H9 (cell line): ENCODE results near the gene KRTAP12-2. TPM values are rescaled to one million over a fixed set of nuclear protein-coding genes. Genes with fewer than 3 reads are reported as not detected.

Experiments
- DNase-seq: peaks from one replicate; pipeline ENCODE4 v3.0.0-alpha.2; 2017
- H2AFZ ChIP-seq: one replicate; pipeline ENCODE4 v1.6.1; 2013; ENCODE audit warnings: mild to moderate bottlenecking, low read length, control low read depth, moderate library complexity
- H2AK5ac ChIP-seq: 2 replicates; pipeline ENCODE4 v1.6.1; 2013; ENCODE audit warnings: low read length, control low read depth, mixed read lengths; ENCODE audit not compliant: insufficient read length
- H2BK120ac ChIP-seq: one replicate; pipeline ENCODE4 v1.6.1; 2013; ENCODE audit warnings: low read depth, mild to moderate bottlenecking, low read length, control low read depth, inconsistent platforms; ENCODE audit not compliant: poor library complexity, severe bottlenecking
- H2BK12ac ChIP-seq: 2 replicates; pipeline ENCODE4 v1.6.1; 2013; ENCODE audit warnings: low read length, control low read depth, mixed read lengths, low read depth; ENCODE audit not compliant: insufficient read length
- H2BK15ac ChIP-seq: 2 replicates; pipeline ENCODE4 v1.6.1; 2013; ENCODE audit warnings: low read depth, low read length, control low read depth
- H2BK20ac ChIP-seq: one replicate; pipeline ENCODE4 v1.6.1; 2013; ENCODE audit warnings: low read depth, mild to moderate bottlenecking, low read length, control low read depth, inconsistent platforms; ENCODE audit not compliant: poor library complexity, severe bottlenecking
- H2BK5ac ChIP-seq: 2 replicates; pipeline ENCODE4 v1.6.1; 2013; ENCODE audit warnings: low read length, control low read depth, mixed read lengths; ENCODE audit not compliant: insufficient read length
- H3K14ac ChIP-seq: 2 replicates; pipeline ENCODE4 v1.6.1; 2013; ENCODE audit warnings: low read length, control low read depth; ENCODE audit not compliant: insufficient read depth
- H3K18ac ChIP-seq: 2 replicates; pipeline ENCODE4 v1.6.1; 2013; ENCODE audit warnings: low read depth, mild to moderate bottlenecking, mixed read lengths, low read length, control low read depth; ENCODE audit not compliant: insufficient read length
- H3K23ac ChIP-seq: 2 replicates; pipeline ENCODE4 v1.6.1; 2013; ENCODE audit warnings: low read length, control low read depth, mixed read lengths, low read depth; ENCODE audit not compliant: insufficient read length
- H3K23me2 ChIP-seq: 2 replicates; pipeline ENCODE4 v1.6.1; 2013; ENCODE audit warnings: low read depth, mild to moderate bottlenecking, mixed read lengths, low read length, control low read depth; ENCODE audit not compliant: insufficient read length, poor library complexity, severe bottlenecking
- H3K27ac ChIP-seq: 2 replicates; pipeline ENCODE4 v1.5.1; 2013; ENCODE audit warnings: low read length, control low read depth, mixed read lengths, low read depth; ENCODE audit not compliant: insufficient read length
- H3K27me3 ChIP-seq: 2 replicates; pipeline ENCODE4 v1.6.1; 2013; ENCODE audit warnings: low read length, control low read depth, inconsistent platforms; ENCODE audit not compliant: insufficient read depth
- H3K4ac ChIP-seq: 2 replicates; pipeline ENCODE4 v1.6.1; 2013; ENCODE audit warnings: low read depth, mild to moderate bottlenecking, control low read depth, inconsistent platforms, low read length, moderate library complexity
- H3K4me1 ChIP-seq: 2 replicates; pipeline ENCODE4 v1.6.1; 2013; ENCODE audit warnings: low read length, control low read depth, inconsistent platforms; ENCODE audit not compliant: insufficient read depth
- H3K4me2 ChIP-seq: 2 replicates; pipeline ENCODE4 v1.6.1; 2013; ENCODE audit warnings: low read length, control low read depth, mixed read lengths; ENCODE audit not compliant: insufficient read length, insufficient read depth
- H3K56ac ChIP-seq: 2 replicates; pipeline ENCODE4 v1.6.1; 2013; ENCODE audit warnings: low read depth, mild to moderate bottlenecking, mixed read lengths, low read length, control low read depth; ENCODE audit not compliant: insufficient read length
- H3K79me1 ChIP-seq: 2 replicates; pipeline ENCODE4 v1.6.1; 2013; ENCODE audit warnings: low read depth, mild to moderate bottlenecking, moderate library complexity, low read length, control low read depth, inconsistent platforms; ENCODE audit not compliant: insufficient read depth, poor library complexity, severe bottlenecking
- H3K79me2 ChIP-seq: 2 replicates; pipeline ENCODE4 v1.6.1; 2013; ENCODE audit warnings: low read length, control low read depth, inconsistent platforms; ENCODE audit not compliant: insufficient read depth
- H3K9ac ChIP-seq: 2 replicates; pipeline ENCODE4 v1.6.1; 2013; ENCODE audit warnings: low read length, control low read depth, mixed read lengths; ENCODE audit not compliant: insufficient read length; ENCODE audit errors: extremely low read depth
- H3K9me3 ChIP-seq: one replicate; pipeline ENCODE4 v1.6.1; 2013; ENCODE audit warnings: low read depth, low read length, inconsistent platforms; ENCODE audit not compliant: control insufficient read depth
- H3T11ph ChIP-seq: one replicate; pipeline ENCODE4 v1.6.1; 2013; ENCODE audit warnings: mild to moderate bottlenecking, low read length, control low read depth, inconsistent platforms
- H4K20me1 ChIP-seq: one replicate; pipeline ENCODE4 v1.6.1; 2013; ENCODE audit not compliant: control insufficient read depth, insufficient read length, insufficient read depth
- H4K5ac ChIP-seq: 2 replicates; pipeline ENCODE4 v1.6.1; 2013; ENCODE audit warnings: low read depth, mild to moderate bottlenecking, mixed read lengths, low read length, control low read depth; ENCODE audit not compliant: insufficient read length
- H4K8ac ChIP-seq: replicated peaks from 2 replicates; pipeline ENCODE4 v1.6.1; 2013; ENCODE audit warnings: low read length, control low read depth, mixed read lengths, low read depth; ENCODE audit not compliant: insufficient read length
- H4K91ac ChIP-seq: 2 replicates; pipeline ENCODE4 v1.6.1; 2013; ENCODE audit warnings: low read depth, mild to moderate bottlenecking, moderate library complexity, mixed read lengths, low read length, control low read depth; ENCODE audit not compliant: insufficient read length
- H3K27ac Mint-ChIP-seq, 3 experiments: 2 replicates in 2 of 3; 3 replicates in 1 of 3; pipeline ENCODE4 v1.8.0; 2020 to 2021; ENCODE audit warnings: mixed read lengths in 3 of 3, mild to moderate bottlenecking in 1 of 3, moderate library complexity in 1 of 3
- H3K27me3 Mint-ChIP-seq: 2 replicates; pipeline ENCODE4 v1.8.0; 2021; ENCODE audit warnings: low read depth, mild to moderate bottlenecking, moderate library complexity, mixed read lengths
- H3K36me3 Mint-ChIP-seq, 3 experiments: 2 replicates in 2 of 3; 3 replicates in 1 of 3; pipeline ENCODE4 v1.8.0; 2020 to 2021; ENCODE audit warnings: low read depth in 3 of 3, mixed read lengths in 3 of 3; ENCODE audit not compliant: insufficient read depth in 1 of 3
- H3K4me1 Mint-ChIP-seq, 2 experiments: 2 replicates each; pipeline ENCODE4 v1.8.0; 2020; ENCODE audit warnings: mixed read lengths in 2 of 2
- H3K4me3 Mint-ChIP-seq, 2 experiments: 2 replicates in 1 of 2; 3 replicates in 1 of 2; pipeline ENCODE4 v1.8.0; 2020 to 2021; ENCODE audit warnings: mild to moderate bottlenecking in 2 of 2, mixed read lengths in 2 of 2, moderate library complexity in 1 of 2
- H3K9me3 Mint-ChIP-seq, 2 experiments: 2 replicates in 1 of 2; 3 replicates in 1 of 2; pipeline ENCODE4 v1.8.0; 2020; ENCODE audit warnings: mild to moderate bottlenecking in 2 of 2, mixed read lengths in 2 of 2, moderate library complexity in 1 of 2
- CTCF ChIP-seq: fragments of 200-600 bp; sonication (generic); conservative IDR thresholded peaks from 3 replicates; pipeline ENCODE4 v1.8.0; 2021; ENCODE audit warnings: antibody characterized with exemption, mild to moderate bottlenecking
- WGBS: extraction: QIAGEN DNeasy Blood & Tissue Kit; methylation state at CpG from one replicate; pipeline ENCODE4 v1.1.7; 2013; ENCODE audit warnings: missing lambda C conversion rate, low lambda C conversion rate, mixed read lengths; ENCODE audit not compliant: insufficient read length; ENCODE audit errors: extremely low coverage; 5-methylcytosine and 5-hydroxymethylcytosine counted together
- total RNA-seq: library from RNA; stranded (reverse); gene quantifications from 2 replicates; pipeline ENCODE4 v1.2.1, GENCODE V29; 2021

The KRTAP12-2 gene
- total RNA-seq, 1 experiment from 2014 or later, result not detected

GRCh38 chr21:44684077-44684476 lies 17.4 kb upstream of the KRTAP12-2 start:
- Histone ChIP-seq H4K8ac (no peak overlapping the region), H3K4ac (no peak overlapping the region), H3K9me3 (no peaks in the 10 kb centered on the region), H3K79me1 (no peaks in the 10 kb centered on the region), H2BK20ac (no peak overlapping the region), H2BK120ac (no peak overlapping the region), H4K5ac (no peak overlapping the region), H3K18ac (no peak overlapping the region), H3K4me2 (no peak overlapping the region), H3K27ac (no peak overlapping the region), H2AK5ac (no peak overlapping the region), H3K14ac (no peak overlapping the region), H3K27me3 (no peaks in the 10 kb centered on the region), H3K79me2 (no peaks in the 10 kb centered on the region), H2BK5ac (no peak overlapping the region), H3T11ph (no peak overlapping the region), H3K23ac (no peak overlapping the region), H3K4me1 (peaks cover 5% of the 10 kb centered on the region; the same call in 1 of the 2 replicates), H3K23me2 (no peaks in the 10 kb centered on the region), H4K20me1 (no peaks in the 10 kb centered on the region), H2BK15ac (no peak overlapping the region), H2AFZ (no peak overlapping the region), H3K56ac (no peak overlapping the region), H3K9ac (no peak overlapping the region), H4K91ac (no peak overlapping the region), H2BK12ac (no peak overlapping the region)
- no peak for TF ChIP-seq CTCF
- Mint-ChIP-seq H3K4me3 (no peak overlapping the region; a peak in 1 of 5 replicates), H3K27ac (no peak overlapping the region), H3K36me3 (no peaks in the 10 kb centered on the region; a peak in 1 of 7 replicates), H3K9me3 (peaks cover 0 to 4% of the 10 kb centered on the region in 2 experiments; a peak in 2 of 5 replicates), H3K4me1 (peaks cover 25 to 27% of the 10 kb centered on the region in 2 experiments), H3K27me3 (peaks cover 32% of the 10 kb centered on the region)
- no peak for DNase-seq
- no CpG with 5 or more reads among the region's 7 CpGs for WGBS
